HG03460 (cell line): ENCODE data around the gene SCNN1G.
"Not testable (repeated sequence)": the region's sequence is repeated elsewhere in the genome, so short reads cannot be mapped to it uniquely, and the experiment has no call there.

ENCODE experiments used
- ATAC-seq: cut with Tn5 transposase; IDR thresholded peaks from one replicate; pipeline ENCODE4 v1.9.1; 2021; ENCODE audit not compliant: unreplicated experiment

SCNN1G gene, protein sequence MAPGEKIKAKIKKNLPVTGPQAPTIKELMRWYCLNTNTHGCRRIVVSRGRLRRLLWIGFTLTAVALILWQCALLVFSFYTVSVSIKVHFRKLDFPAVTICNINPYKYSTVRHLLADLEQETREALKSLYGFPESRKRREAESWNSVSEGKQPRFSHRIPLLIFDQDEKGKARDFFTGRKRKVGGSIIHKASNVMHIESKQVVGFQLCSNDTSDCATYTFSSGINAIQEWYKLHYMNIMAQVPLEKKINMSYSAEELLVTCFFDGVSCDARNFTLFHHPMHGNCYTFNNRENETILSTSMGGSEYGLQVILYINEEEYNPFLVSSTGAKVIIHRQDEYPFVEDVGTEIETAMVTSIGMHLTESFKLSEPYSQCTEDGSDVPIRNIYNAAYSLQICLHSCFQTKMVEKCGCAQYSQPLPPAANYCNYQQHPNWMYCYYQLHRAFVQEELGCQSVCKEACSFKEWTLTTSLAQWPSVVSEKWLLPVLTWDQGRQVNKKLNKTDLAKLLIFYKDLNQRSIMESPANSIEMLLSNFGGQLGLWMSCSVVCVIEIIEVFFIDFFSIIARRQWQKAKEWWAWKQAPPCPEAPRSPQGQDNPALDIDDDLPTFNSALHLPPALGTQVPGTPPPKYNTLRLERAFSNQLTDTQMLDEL

DNA sequence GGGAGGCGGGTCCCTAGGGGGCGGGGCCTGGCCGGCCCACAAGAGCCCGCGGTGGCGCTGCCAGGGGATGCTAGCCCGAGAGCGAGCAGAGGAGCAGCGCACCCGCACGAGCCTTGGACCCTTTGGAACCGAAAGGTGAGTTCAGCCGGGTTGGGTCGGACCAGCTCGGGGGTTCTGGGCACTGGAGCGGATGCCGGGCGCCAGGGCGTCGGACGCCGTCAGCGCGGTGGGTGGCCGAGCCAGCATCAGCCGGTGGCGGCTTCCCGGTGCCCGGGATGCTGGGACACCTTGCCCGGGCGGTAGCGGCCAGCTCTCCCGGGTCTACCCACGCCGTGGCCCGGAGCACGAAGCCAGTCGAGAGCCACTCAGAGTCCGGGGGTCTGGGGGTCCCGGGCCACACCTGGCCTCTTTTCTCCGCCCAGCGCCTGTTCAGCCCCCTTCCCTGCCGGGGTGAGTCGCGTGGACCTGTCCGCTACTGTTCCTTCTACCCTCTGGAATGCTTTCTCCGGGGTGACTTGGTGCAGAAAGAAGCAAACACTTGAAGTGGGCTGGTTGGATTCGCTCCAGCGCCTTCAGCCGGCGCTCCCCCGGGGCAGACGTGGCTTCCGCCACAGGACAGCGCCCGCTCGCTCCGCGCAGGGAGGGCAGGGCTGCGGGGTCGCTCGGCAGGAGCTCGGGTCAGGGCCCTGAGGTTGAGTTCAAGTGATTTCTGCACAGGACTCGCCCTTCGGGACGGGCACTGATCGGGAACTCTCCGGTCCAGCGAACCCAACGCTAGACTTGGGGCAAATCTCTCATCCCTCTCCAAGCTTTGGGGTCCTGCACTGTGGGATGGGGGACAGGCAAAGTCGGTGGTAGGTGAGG, at the start of gene SCNN1G:
Gene SCNN1G, plus strand, starts transcription at position 67 of the 864 bp plus-strand sequence. CDS start 3,527 bp downstream, outside the sequence.
- no peak for ATAC-seq

DNA sequence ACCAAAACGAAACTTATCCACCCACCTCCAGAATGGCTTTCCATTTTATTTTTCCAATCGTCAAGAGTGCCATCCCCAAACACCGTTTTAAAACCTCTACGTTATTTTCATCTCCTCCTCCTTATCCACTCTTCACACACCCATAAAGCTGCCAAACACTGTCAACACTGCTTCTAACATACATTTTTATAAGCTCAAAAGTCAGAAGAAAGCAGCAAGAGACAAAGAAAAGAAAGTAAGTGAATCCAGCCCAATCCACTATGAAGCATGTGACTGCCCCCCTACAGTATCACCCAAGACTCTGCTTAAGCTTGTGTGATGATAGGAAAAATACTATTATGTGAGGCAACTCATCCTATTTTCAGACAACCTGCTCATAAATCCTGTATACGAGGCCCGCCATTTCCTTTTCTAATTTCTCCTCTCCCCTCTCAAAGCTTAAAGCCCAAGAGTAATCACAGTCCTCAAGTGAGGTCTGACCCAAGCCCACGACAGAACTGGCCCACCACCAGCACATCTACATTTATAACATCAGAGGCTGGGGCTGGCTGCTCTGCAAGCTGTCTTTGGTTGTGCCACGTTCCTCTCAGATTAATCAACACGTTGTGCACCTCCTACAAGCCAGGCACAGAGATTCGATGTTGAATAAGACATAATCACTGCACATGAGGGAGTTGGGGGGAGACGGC, 49.6 kb upstream of the SCNN1G start:
- ATAC-seq = no peak

DNA sequence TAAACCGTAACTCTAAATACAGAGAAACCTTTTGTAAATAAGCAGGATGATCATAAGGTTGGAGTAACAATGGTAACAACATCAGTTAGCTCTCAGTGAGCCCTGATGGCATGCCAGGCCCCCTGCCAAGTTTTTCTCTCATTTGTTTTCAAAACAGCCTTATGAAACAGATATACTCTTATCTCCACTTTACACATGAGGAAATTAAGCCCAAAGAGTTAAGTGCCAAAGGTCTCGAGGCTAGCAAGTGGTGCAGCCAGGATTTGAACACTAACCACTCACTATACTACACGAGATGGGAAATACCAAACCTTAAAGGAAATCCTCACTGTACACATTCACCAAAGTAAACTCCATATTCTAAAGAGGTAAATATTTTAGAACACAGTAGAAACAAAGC, 48.3 kb upstream of the SCNN1G start:
- no peak for ATAC-seq

DNA sequence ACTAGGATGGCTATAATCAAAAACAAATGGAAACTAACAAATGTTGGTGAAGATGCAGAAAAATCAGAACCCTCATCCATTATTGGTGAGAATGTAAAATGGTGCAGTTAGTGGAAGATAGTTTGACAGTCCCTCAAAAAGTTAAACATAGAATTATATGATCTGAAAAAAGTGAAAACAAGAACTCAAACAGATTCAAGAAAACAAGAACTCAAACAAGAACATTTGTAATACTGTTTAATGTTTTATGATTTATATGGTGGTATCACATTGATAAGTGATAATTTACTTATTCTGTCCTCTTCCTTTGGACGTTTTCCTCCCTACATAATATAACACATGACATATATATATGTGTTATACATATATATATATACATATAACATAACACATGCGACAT, 45.3 kb upstream of the SCNN1G start:
- ATAC-seq = no peak

DNA sequence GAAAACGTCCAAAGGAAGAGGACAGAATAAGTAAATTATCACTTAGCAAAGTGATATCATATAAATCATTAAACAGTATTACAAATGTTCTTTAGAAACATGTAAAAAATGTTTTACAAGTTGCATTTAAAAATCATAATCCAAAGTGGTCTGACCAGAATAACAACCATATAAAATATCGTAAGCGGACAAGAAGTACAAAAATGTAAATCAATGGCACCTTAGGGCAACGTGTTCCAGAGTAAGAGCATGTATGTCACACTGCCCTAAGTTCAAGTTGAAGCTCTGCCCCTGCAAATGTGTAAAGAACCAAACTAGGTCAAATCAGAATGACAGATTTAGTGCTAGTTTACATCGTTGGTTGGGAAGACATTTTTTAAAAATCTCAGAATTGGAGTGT, 44.7 kb upstream of the SCNN1G start:
- no peak for ATAC-seq

DNA sequence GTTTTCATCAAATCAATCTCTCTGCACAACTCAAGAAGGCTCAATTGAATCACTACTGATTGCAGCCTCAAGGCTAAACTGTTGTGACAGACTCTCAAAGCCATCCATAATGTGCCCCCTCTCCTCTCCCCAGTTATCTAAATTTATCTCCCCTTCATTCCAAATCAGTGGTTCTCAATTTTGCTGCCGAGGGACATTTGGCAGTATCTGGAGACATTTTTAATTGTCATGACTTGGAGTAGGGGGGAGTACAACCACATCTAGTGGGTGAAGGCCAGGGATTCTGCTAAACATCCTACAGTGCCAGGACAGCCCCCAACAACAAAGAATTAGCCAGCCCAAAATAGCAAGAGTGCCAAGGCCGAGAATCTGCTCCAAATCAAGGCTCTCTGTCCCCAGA, 42.4 kb upstream of the SCNN1G start:
- no peak for ATAC-seq

DNA sequence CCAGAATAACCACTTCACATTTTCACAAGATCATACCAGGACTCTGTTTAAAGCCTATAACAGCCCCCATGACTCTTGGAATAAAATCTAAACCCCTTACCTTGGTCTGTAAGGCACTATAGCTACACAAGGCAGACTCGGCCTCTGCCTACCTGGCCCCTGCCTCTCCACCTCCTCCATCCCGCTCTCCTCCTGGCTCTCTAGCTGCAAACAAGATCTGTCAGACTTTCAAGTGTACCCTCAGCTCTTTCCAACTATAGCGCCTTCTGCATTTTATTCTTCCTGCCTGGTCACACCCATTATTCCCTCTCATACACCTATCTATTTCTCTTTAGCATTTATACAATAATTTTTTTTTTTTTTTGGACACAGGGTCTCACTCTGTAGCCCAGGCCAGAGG, 41.5 kb upstream of the SCNN1G start:
- ATAC-seq = no peak

DNA sequence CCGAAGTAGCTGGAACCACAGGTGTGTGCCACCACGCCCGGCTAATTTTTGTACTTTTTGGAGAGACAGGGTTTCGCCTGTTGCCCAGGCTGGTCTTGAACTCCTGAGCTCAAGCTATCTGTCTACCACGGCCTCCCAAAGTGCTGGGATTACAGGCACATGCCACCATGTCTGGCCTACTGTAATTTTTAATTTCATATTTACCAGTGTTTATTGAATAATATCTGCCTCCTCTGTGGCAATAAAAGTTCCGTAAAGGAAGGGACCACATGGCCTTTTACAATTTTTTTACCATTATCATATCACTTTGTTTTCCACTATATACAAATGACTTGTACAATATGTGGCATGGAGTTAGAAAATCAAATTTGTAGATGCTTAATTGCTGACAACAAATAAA, 41.0 kb upstream of the SCNN1G start:
- no peak for ATAC-seq

DNA sequence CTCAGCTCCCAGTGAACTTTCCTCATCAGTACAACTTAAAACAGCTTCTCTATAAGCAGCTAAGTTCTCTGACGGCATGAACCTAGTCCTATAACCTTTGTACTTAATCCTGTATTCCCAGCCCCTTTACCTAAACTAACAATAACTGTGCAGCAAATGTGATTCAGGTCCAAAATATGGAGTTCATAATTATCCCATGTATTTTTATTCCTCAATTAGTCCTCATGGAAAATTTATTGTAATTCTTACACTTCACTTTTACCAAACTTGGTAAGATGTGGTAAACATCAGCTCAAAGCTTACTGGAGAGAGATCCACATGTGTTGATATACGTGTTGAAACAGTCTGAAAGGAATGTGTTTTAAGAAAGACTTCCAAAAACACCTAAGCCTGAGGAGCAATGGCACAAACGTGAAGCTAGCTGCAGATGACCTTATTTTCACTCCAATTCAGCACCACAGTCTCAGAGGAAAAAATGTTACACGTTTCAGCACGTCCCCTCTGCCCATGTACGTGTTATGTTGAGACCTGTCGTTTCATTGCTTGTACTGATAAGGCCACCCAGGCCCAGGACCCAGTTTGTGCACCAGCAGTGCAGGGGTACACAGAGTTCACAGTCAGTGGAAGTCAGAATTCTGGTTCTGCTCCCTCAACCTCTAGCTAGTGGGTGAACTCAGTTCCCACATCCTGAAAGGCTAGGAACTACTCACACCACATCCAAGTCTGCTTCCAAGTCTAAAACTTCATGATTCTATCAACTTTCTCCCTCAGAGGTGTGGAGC, 40.4 kb upstream of the SCNN1G start:
- ATAC-seq = no peak

DNA sequence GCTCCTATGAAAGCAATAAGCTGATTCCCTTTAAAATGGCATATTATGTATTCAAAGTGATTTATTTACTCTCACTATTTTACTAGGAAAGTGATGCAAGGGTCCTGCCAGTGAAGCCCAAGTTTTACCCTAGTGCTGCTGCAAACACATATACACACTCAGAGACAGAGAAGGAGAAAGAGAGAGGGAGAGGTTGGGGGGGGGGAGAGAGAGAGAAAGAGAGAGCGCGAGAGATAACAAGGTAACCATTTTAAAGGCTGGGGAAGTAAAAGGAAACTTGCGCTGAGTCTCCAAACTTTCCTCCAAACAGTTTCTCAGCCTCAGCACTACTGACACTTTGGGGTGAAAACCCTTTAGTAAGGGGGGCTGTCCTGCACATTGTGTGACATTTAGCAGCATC, 39.2 kb upstream of the SCNN1G start:
- ATAC-seq = no peak

DNA sequence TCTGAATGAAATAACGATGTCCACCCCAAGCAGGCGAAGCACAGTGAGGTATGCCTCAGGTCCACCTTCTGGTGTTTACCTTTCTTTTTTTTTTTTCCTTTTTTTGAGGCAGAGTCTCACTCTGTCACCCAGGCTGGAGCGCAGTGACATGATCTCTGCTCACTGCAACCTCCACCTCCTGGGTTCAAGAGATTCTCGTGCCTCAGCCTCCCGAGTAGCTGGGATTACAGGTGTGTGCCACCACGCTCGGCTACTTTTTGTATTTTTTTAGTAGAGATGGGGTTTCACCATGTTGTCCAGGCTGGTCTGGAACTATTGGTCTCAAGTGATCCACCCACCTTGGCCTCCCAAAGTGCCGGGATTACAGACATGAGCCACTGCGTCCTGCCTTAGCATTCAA, 38.2 kb upstream of the SCNN1G start:
- not testable (repeated sequence) for ATAC-seq

DNA sequence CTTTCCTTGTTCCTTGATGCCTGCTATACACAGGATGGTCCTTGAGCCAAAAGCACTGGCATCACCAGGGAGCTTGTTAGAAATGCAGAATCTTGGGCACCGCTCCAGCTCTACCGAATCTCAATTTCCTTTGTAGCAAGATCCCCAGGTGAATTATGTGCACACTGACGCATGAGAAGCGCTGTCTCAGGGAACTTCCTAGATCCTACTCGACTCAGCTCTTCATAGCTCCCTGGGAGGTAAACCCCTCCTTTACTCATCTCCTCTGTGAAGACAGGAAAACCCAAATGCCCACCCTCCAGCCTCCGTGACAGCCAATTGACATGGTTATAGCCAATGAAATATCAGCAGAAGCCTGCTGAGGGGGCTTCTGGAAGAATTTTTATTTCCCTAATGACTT, 37.4 kb upstream of the SCNN1G start:
- ATAC-seq = no peak

DNA sequence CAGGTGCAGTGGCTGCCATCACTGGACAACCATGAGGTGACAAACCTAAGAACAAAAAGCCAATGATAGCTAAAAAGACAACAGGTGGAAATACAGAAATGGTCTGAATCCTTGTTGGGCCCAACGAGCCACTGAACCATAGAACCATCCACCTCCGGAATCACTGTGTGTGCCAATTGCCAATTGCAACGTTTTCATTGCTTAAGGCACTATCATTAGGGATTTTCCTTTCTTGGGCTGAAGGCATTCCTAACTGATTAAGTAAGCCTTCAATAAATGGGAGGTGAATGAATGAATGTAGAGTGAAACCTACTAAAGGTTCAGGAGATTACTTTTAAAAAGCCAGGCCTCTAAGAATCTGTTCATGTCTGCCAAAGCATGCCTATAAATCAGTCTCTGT, 36.9 kb upstream of the SCNN1G start:
- ATAC-seq = no peak

DNA sequence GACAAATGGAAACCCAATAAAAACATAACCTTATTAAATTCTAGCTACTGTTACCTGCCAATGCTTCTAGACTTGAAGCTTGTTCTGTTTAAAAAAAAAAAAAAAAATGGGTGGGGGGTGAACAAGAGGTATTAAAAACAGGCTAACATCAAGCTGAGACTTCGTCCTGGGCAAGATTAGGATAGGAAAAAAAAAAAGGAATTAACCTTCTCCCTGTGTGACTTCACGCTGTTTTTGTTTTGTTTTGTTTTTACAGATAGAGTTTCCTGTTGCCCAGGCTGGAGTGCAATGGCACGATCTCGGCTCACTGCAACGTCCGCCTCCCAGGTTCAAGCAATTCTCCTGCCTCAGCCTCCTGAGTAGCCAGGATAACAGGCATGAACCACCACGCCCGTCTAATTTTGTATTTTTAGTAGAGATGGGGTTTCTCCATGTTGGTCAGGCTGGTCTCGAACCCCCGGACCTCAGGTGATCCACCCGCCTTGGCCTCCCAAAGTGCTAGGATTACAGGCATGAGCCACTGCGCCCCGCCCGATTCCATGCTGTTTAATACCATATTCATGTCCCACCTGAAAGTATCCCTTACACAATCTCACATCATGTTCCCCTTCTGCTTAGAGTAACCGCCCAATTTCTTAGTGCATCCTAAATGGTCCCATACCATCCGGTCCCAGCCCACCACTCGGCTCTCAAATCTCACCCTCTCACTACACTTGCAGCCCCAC, 35.5 kb upstream of the SCNN1G start:
- ATAC-seq = no peak

DNA sequence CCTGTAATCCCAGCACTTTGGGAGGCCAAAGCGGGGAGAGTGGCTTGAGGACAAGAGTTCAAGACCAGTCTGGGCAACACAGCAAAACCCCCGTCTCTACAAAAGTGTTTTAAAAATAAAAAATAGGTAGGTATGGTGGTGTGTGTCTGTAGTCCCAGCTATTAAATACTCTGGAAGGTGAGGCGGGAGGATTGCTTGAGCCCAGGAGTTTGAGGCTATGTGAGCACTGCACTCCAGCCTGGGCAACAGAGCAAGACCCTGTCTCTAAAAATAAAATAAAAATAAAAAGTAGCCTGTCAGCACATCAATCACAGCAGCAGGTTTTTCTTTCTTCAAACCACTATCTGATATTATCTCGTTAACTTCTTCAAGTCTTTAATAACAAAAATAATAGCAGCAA, 34.9 kb upstream of the SCNN1G start:
- ATAC-seq = no peak

DNA sequence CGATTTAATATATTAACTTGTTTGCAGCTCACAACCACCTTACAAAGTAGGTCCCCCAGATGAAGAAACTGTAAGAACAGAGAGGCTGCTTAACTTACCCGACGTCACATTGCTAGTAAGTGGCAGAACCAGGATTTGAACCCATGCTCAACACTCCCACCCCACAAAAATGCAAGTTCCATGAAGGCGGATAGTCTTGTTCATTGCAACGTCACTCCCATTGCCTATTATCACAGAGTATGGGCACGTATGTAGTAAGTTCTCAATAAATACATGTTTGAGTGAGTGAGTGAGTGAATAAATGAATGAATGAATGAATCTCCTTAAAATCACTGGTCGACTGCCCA, 34.4 kb upstream of the SCNN1G start:
- no peak for ATAC-seq

DNA sequence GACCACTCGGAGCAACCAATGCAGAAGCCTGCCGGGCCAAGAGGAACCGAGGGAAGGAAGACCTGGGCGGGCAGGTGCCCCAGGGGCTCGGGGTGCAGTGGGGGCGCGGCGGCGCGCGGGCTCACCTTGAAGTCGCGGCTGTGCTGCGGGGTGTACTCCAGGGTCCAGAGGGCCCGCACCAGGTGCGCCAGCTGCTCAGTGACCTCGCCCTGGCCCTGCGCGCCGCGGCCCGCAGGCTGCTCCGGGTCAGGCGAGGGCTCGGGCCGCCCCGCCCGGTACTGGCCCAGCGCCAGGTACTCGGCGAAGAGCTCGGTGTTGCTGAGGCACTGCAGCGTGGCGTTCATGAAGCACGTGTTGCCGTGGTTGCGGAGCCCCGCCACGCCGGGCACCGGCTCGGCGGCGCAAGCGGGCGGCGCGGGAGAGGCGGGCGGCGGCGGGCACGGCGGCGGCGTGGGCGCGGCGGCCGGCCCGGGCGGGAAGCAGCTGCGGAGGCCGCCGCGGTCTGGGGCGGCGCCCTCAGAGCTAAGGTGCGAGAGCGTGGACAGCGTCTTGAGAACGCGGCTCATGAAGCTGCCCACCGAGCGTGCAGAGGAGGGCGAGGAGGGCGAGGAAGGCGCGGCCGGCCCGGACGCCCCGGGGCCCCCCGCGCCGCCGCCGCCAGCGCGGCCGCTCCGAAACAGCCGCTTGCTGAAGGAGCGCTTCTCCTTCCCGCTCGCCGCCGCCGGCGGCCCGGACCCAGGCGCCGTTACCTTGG, 33.9 kb upstream of the SCNN1G start:
- ATAC-seq = peak; percentile 28

DNA sequence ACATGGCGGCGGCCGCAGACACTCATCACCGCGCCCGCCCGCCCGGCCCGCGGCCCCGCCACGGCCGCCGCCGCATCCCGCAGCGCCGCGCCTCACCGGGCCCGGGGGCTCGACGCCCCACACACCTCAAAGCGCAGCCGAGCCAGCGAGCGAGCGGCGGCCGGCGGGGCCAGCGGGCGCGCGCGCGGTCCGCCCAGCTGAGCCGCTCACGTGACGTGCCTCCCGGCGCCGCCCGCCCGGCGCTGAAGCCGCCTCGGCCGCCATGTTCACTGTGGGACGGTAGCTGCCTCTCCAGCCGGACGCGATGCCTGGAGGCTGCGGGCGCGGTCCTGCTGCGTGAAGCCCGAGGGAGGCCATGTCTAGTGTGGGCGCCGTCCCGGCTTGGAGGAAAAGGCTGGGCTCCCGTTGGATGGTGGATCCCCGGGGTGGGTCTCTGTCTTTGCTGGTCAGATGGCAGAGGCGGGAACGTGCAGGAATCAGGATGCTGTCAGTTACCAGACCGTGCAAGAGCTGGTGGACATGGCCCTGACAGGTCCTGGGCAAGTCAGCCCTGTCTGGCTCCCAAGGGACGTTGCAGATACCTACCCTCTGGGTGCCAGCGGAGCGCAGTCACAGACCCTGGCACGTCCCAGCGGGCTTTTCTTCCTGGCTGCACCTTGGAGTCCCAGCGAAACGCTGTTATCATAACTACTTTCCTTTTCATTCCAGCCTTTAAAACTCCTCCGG, 33.1 kb upstream of the SCNN1G start, which contains the start of gene USP31:
Gene USP31, minus strand, starts transcription at position 186 of the 726 bp plus-strand sequence. Its CDS starts 182 bp downstream, at position 4.
- ATAC-seq = peak; percentile 96
